Mammary epithelial cell (primary cell): ENCODE data around the gene PTPRT.

Experiments used
- EZH2 ChIP-seq: IDR thresholded peaks from 2 replicates; pipeline ENCODE4 v1.6.1; 2012; ENCODE audit warnings: low read length, inconsistent platforms, borderline replicate concordance
- TF ChIP-seq, protein P1 (sequence below), 2 donors: IDR thresholded peaks in 1 of 2; conservative IDR thresholded peaks in 1 of 2; 2 replicates each; pipeline ENCODE4 v1.5.1; 2011 to 2012; ENCODE audit warnings: inconsistent platforms in 2 of 2, low read length in 2 of 2, mild to moderate bottlenecking in 2 of 2, control low read depth in 1 of 2, low read depth in 1 of 2; ENCODE audit not compliant: insufficient read depth in 1 of 2; ENCODE audit errors: extremely low read depth in 1 of 2

GRCh38 chr20:42482808-42483207, 706.9 kb downstream of the PTPRT start:
- TF ChIP-seq, protein P1, sequence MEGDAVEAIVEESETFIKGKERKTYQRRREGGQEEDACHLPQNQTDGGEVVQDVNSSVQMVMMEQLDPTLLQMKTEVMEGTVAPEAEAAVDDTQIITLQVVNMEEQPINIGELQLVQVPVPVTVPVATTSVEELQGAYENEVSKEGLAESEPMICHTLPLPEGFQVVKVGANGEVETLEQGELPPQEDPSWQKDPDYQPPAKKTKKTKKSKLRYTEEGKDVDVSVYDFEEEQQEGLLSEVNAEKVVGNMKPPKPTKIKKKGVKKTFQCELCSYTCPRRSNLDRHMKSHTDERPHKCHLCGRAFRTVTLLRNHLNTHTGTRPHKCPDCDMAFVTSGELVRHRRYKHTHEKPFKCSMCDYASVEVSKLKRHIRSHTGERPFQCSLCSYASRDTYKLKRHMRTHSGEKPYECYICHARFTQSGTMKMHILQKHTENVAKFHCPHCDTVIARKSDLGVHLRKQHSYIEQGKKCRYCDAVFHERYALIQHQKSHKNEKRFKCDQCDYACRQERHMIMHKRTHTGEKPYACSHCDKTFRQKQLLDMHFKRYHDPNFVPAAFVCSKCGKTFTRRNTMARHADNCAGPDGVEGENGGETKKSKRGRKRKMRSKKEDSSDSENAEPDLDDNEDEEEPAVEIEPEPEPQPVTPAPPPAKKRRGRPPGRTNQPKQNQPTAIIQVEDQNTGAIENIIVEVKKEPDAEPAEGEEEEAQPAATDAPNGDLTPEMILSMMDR (conservative IDR thresholded peaks at IDR 0.05 in 1 of 2, IDR thresholded peaks at IDR 0.05 in 1 of 2; ENCODE audit: extremely low read depth in 1 of 2, insufficient read depth in 1 of 2, low read depth in 1 of 2, low read length in 2 of 2) = no peak
- TF ChIP-seq EZH2 = no peak
